ENCODE data around the gene CCDC71.

The CCDC71 gene

GRCh38 chr3:49165771-49166751 is at the start of gene CCDC71:
Gene CCDC71, minus strand, starts transcription at chr3:49166331. Its CDS starts 2,123 bp downstream, at chr3:49164208.
- peak; percentile 76 for DNase-seq

- DNase-seq = no peak
Measured at GRCh38 chr3:49213998-49214397, 47.9 kb upstream of the CCDC71 start.

- DNase-seq = no peak
Measured at GRCh38 chr3:49213541-49213943, 47.4 kb upstream of the CCDC71 start.

- DNase-seq = no peak
Measured at GRCh38 chr3:49199900-49200281, 33.8 kb upstream of the CCDC71 start.

- peak; percentile 57 for DNase-seq
Measured at GRCh38 chr3:49199239-49199899, 33.2 kb upstream of the CCDC71 start.

- DNase-seq = no peak
Measured at GRCh38 chr3:49198611-49199230, 32.6 kb upstream of the CCDC71 start.

GRCh38 chr3:49198161-49198560 is 32.0 kb upstream of the CCDC71 start:
- DNase-seq = no peak

- no peak for DNase-seq
Measured at GRCh38 chr3:49191741-49192140, 25.6 kb upstream of the CCDC71 start.

- DNase-seq = no peak
Measured at GRCh38 chr3:49183873-49184272, 17.7 kb upstream of the CCDC71 start.

- DNase-seq = no peak
Measured at GRCh38 chr3:49182682-49183081, 16.6 kb upstream of the CCDC71 start.

- DNase-seq = no peak
Measured at GRCh38 chr3:49181351-49181750, 15.2 kb upstream of the CCDC71 start.

GRCh38 chr3:49180116-49180515 is 14.0 kb upstream of the CCDC71 start:
- DNase-seq = no peak

GRCh38 chr3:49177073-49177472 is 10.9 kb upstream of the CCDC71 start:
- DNase-seq = no peak

GRCh38 chr3:49175530-49175929 is 9.4 kb upstream of the CCDC71 start:
- DNase-seq = no peak

- no peak for DNase-seq
Measured at GRCh38 chr3:49174397-49174985, 8.4 kb upstream of the CCDC71 start.

GRCh38 chr3:49173792-49174170 is 7.7 kb upstream of the CCDC71 start:
- DNase-seq = no peak

- no peak for DNase-seq
Measured at GRCh38 chr3:49173116-49173791, 7.1 kb upstream of the CCDC71 start.

GRCh38 chr3:49172551-49173041 is 6.5 kb upstream of the CCDC71 start:
- DNase-seq = no peak

- DNase-seq = no peak
Measured at GRCh38 chr3:49171775-49172500, 5.8 kb upstream of the CCDC71 start.

GRCh38 chr3:49171119-49171774 is 5.1 kb upstream of the CCDC71 start, which contains the start of gene KLHDC8B:
Gene KLHDC8B, plus strand, starts transcription at chr3:49171598. Its CDS starts 1,172 bp downstream, at chr3:49172770.
- DNase-seq = peak; percentile 64

GRCh38 chr3:49170744-49171118 is 4.6 kb upstream of the CCDC71 start:
- no peak for DNase-seq
